Measurements from ENCODE around the gene MRPL44.

- TF ChIP-seq, protein P1, sequence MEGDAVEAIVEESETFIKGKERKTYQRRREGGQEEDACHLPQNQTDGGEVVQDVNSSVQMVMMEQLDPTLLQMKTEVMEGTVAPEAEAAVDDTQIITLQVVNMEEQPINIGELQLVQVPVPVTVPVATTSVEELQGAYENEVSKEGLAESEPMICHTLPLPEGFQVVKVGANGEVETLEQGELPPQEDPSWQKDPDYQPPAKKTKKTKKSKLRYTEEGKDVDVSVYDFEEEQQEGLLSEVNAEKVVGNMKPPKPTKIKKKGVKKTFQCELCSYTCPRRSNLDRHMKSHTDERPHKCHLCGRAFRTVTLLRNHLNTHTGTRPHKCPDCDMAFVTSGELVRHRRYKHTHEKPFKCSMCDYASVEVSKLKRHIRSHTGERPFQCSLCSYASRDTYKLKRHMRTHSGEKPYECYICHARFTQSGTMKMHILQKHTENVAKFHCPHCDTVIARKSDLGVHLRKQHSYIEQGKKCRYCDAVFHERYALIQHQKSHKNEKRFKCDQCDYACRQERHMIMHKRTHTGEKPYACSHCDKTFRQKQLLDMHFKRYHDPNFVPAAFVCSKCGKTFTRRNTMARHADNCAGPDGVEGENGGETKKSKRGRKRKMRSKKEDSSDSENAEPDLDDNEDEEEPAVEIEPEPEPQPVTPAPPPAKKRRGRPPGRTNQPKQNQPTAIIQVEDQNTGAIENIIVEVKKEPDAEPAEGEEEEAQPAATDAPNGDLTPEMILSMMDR (conservative IDR thresholded peaks at IDR 0.05) = no peak
- no peak for TF ChIP-seq EZH2 (IDR thresholded peaks at IDR 0.05; ENCODE audit: low read depth)
Observed at GRCh38 chr2:223976635-223977226, 19.5 kb downstream of the MRPL44 start.

Data from PC-9 (cell line).